Fibroblast of skin of back (primary cell): Measurements from ENCODE around the gene GALNT18.

Source experiments
- DNase-seq: peaks from one replicate; pipeline ENCODE4 v3.0.0-alpha.2; 2013

The GALNT18 gene

GRCh38 chr11:11227296-11228085, 394.3 kb downstream of the GALNT18 start:
- DNase-seq = no peak
